ENCODE measurements around the gene GKAP1.

GRCh38 chr9:83778164-83778563 is 39.4 kb downstream of the GKAP1 start:
- no peak for TF ChIP-seq CTCF (IDR thresholded peaks at IDR 0.05; ENCODE audit: low read depth, low read length, missing input control)
- no peak for TF ChIP-seq JUND (IDR thresholded peaks at IDR 0.05)
- no peak for TF ChIP-seq SP1 (IDR thresholded peaks at IDR 0.05)
- TF ChIP-seq TAF1 (conservative IDR thresholded peaks at IDR 0.05), result no peak
- TF ChIP-seq, protein P1, sequence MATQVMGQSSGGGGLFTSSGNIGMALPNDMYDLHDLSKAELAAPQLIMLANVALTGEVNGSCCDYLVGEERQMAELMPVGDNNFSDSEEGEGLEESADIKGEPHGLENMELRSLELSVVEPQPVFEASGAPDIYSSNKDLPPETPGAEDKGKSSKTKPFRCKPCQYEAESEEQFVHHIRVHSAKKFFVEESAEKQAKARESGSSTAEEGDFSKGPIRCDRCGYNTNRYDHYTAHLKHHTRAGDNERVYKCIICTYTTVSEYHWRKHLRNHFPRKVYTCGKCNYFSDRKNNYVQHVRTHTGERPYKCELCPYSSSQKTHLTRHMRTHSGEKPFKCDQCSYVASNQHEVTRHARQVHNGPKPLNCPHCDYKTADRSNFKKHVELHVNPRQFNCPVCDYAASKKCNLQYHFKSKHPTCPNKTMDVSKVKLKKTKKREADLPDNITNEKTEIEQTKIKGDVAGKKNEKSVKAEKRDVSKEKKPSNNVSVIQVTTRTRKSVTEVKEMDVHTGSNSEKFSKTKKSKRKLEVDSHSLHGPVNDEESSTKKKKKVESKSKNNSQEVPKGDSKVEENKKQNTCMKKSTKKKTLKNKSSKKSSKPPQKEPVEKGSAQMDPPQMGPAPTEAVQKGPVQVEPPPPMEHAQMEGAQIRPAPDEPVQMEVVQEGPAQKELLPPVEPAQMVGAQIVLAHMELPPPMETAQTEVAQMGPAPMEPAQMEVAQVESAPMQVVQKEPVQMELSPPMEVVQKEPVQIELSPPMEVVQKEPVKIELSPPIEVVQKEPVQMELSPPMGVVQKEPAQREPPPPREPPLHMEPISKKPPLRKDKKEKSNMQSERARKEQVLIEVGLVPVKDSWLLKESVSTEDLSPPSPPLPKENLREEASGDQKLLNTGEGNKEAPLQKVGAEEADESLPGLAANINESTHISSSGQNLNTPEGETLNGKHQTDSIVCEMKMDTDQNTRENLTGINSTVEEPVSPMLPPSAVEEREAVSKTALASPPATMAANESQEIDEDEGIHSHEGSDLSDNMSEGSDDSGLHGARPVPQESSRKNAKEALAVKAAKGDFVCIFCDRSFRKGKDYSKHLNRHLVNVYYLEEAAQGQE (IDR thresholded peaks at IDR 0.05), result no peak
- no peak for TF ChIP-seq RAD21 (IDR thresholded peaks at IDR 0.05)
- no peak for TF ChIP-seq NR2F2 (IDR thresholded peaks at IDR 0.05)
- no peak for TF ChIP-seq ATF3 (IDR thresholded peaks at IDR 0.05)
- no peak for TF ChIP-seq MAX (IDR thresholded peaks at IDR 0.05)
- TF ChIP-seq FOXA1 (IDR thresholded peaks at IDR 0.05), result no peak
- TF ChIP-seq, protein P2, sequence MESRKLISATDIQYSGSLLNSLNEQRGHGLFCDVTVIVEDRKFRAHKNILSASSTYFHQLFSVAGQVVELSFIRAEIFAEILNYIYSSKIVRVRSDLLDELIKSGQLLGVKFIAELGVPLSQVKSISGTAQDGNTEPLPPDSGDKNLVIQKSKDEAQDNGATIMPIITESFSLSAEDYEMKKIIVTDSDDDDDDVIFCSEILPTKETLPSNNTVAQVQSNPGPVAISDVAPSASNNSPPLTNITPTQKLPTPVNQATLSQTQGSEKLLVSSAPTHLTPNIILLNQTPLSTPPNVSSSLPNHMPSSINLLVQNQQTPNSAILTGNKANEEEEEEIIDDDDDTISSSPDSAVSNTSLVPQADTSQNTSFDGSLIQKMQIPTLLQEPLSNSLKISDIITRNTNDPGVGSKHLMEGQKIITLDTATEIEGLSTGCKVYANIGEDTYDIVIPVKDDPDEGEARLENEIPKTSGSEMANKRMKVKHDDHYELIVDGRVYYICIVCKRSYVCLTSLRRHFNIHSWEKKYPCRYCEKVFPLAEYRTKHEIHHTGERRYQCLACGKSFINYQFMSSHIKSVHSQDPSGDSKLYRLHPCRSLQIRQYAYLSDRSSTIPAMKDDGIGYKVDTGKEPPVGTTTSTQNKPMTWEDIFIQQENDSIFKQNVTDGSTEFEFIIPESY (IDR thresholded peaks at IDR 0.05), result no peak
- no peak for TF ChIP-seq HNF4G (IDR thresholded peaks at IDR 0.05)
- TF ChIP-seq EGR1 (IDR thresholded peaks at IDR 0.05; ENCODE audit: low read depth in 2 of 2), result no peak

Data from liver (tissue), 3 donors.